HL-60 (cell line): Measurements from ENCODE around the gene RPL39L.

Experiments used
- DNase-seq, 2 experiments: peaks; one replicate each; pipeline ENCODE4 v3.0.0-alpha.2; 2010 to 2020; ENCODE audit warnings: low read depth in 1 of 2, low spot score in 1 of 2
- H3K27ac ChIP-seq: fragments of 250-450 bp; sonication (Bioruptor Pico); replicated peaks from 2 replicates; pipeline ENCODE4 v1.5.1; 2020; ENCODE audit warnings: mild to moderate bottlenecking, moderate library complexity
- H3K27me3 ChIP-seq: fragments of 250-450 bp; sonication (Bioruptor Pico); 2 replicates; pipeline ENCODE4 v1.5.1; 2021; ENCODE audit warnings: mild to moderate bottlenecking, moderate library complexity; ENCODE audit not compliant: insufficient read depth, poor library complexity, severe bottlenecking
- H3K4me3 ChIP-seq: replicated peaks from 2 replicates; pipeline ENCODE4 v1.5.1; 2011; ENCODE audit warnings: mild to moderate bottlenecking, control low read depth, low read length; ENCODE audit not compliant: insufficient read depth
- CTCF ChIP-seq: IDR thresholded peaks from one replicate; pipeline ENCODE4 v1.5.1; 2011; ENCODE audit warnings: low read length, control low read depth, inconsistent platforms; ENCODE audit not compliant: insufficient read depth
- GABPA ChIP-seq: IDR thresholded peaks from 2 replicates; pipeline ENCODE4 v1.6.1; 2012; ENCODE audit warnings: low read depth
- POLR2AphosphoS5 ChIP-seq: IDR thresholded peaks from 2 replicates; pipeline ENCODE4 v1.6.1; 2012; ENCODE audit warnings: low read depth
- REST ChIP-seq: IDR thresholded peaks from 2 replicates; pipeline ENCODE4 v1.6.1; 2012; ENCODE audit warnings: low read depth; ENCODE audit not compliant: insufficient replicate concordance
- SPI1 ChIP-seq: IDR thresholded peaks from 2 replicates; pipeline ENCODE4 v1.6.1; 2012; ENCODE audit warnings: low read depth, mild to moderate bottlenecking, borderline replicate concordance

RPL39L gene

GRCh38 chr3:187077085-187077484, 62.2 kb downstream of the RPL39L start:
- no peak overlapping the region for H3K4me3 ChIP-seq
- no peak overlapping the region for H3K27ac ChIP-seq
- H3K27me3 ChIP-seq = no peaks in the 10 kb centered on the region
- TF ChIP-seq GABPA (no peak), CTCF (no peak), REST (no peak), SPI1 (no peak), POLR2AphosphoS5 (no peak)
- DNase-seq = no peak

- DNase-seq = no peak
Observed at GRCh38 chr3:187076297-187076696, 63.0 kb downstream of the RPL39L start.

GRCh38 chr3:187074846-187075245, 64.5 kb downstream of the RPL39L start:
- H3K4me3 ChIP-seq = no peak overlapping the region
- no peak for DNase-seq
- no peaks in the 10 kb centered on the region for H3K27me3 ChIP-seq
- TF ChIP-seq SPI1 (no peak), CTCF (no peak), GABPA (no peak), POLR2AphosphoS5 (no peak), REST (no peak)
- no peak overlapping the region for H3K27ac ChIP-seq

More at GRCh38 chr3:187076297-187076696, 63.0 kb downstream of the RPL39L start:
- H3K4me3 ChIP-seq = no peak overlapping the region
- TF ChIP-seq CTCF = no peak
- TF ChIP-seq POLR2AphosphoS5 = no peak
- no peak for TF ChIP-seq REST
- TF ChIP-seq SPI1 = no peak
- TF ChIP-seq GABPA = no peak
- H3K27ac ChIP-seq = no peak overlapping the region
- H3K27me3 ChIP-seq = no peaks in the 10 kb centered on the region
